SU-DHL-6 (cell line): ENCODE measurements around the gene MIOS.

Experiments
- CTCF ChIP-seq: fragments of 200-600 bp; sonication (generic); IDR thresholded peaks from one replicate; pipeline ENCODE4 v1.5.1; 2017; ENCODE audit warnings: antibody characterized with exemption, mild to moderate bottlenecking, low read length, moderate library complexity; ENCODE audit not compliant: insufficient read depth, poor library complexity, severe bottlenecking
- EZH2phosphoT487 ChIP-seq: fragments of 200-600 bp; sonication (generic), shearing (Covaris generic); conservative IDR thresholded peaks from 2 replicates; pipeline ENCODE4 v1.6.1; 2018; ENCODE audit warnings: mild to moderate bottlenecking, antibody characterized with exemption, low read length, moderate library complexity, mixed read lengths

- TF ChIP-seq CTCF (no peak), EZH2phosphoT487 (no peak)
Measured at GRCh38 chr7:7519528-7519927, 47.2 kb upstream of the MIOS start.
